AG09309 (cell line): Measurements from ENCODE around the gene GALNS.
"Not testable (repeated sequence)": the region's sequence is repeated elsewhere in the genome, so short reads cannot be mapped to it uniquely, and the experiment has no call there.

Experiments used
- DNase-seq: peaks from one replicate; pipeline ENCODE4 v3.0.0-alpha.2; 2010; ENCODE audit warnings: low read depth
- H3K4me3 ChIP-seq: 2 replicates; pipeline ENCODE4 v1.5.1; 2011; ENCODE audit warnings: mild to moderate bottlenecking, low read depth, low read length, moderate library complexity; ENCODE audit not compliant: control insufficient read depth
- TF ChIP-seq, protein P1 (sequence below): IDR thresholded peaks from 2 replicates; pipeline ENCODE4 v1.5.1; 2011; ENCODE audit warnings: mild to moderate bottlenecking, low read depth, low read length, inconsistent platforms; ENCODE audit not compliant: insufficient read depth, control insufficient read depth; ENCODE audit errors: missing control alignments

GALNS gene

GRCh38 chr16:88894681-88895300 lies 38.0 kb upstream of the GALNS start:
- TF ChIP-seq, protein P1, sequence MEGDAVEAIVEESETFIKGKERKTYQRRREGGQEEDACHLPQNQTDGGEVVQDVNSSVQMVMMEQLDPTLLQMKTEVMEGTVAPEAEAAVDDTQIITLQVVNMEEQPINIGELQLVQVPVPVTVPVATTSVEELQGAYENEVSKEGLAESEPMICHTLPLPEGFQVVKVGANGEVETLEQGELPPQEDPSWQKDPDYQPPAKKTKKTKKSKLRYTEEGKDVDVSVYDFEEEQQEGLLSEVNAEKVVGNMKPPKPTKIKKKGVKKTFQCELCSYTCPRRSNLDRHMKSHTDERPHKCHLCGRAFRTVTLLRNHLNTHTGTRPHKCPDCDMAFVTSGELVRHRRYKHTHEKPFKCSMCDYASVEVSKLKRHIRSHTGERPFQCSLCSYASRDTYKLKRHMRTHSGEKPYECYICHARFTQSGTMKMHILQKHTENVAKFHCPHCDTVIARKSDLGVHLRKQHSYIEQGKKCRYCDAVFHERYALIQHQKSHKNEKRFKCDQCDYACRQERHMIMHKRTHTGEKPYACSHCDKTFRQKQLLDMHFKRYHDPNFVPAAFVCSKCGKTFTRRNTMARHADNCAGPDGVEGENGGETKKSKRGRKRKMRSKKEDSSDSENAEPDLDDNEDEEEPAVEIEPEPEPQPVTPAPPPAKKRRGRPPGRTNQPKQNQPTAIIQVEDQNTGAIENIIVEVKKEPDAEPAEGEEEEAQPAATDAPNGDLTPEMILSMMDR, result no peak
- DNase-seq, result no peak
- H3K4me3 ChIP-seq, result no peak overlapping the region

GRCh38 chr16:88894266-88894665 lies 37.5 kb upstream of the GALNS start:
- not testable (repeated sequence) for H3K4me3 ChIP-seq, DNase-seq

DNA sequence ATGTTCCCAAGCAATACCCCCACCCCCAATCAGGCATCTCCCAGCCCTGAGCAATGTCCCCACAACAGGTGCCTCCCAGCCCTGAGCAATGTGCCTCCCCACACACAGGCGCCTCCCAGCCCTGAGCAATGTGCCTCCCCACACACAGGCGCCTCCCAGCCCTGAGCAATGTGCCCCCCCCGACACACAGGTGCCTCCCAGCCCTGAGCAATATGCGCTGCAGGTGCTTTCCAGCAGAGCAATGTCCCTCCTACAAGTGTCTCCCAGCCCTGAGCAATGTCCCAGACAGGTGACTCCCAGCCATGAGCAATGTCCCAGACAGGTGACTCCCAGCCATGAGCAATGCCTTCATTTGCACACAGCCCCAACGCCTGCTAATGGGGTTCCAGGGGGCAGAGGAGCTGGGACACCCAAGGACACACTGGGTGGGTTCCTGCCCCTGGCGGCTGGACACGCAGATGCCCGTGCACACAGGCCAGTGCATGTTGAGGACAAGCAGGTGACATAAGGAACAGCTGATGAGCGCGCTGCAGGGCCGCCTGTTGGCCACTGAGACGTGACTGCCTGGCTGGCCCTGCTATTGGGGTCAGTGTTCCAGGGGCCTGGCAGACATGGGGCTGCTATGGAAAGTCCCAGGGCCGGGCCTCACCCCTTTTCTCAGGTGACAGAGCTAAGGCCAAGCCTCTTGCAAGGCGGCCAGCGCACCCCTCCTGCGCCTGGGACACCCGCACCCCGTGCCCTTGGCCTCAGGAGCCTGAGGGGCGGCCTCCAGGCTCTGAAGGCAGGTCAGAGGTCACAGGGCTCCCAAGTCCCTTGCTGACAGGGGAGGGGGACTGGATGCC lies 36.6 kb upstream of the GALNS start:
- TF ChIP-seq, protein P1, result no peak
- no peak overlapping the region for H3K4me3 ChIP-seq

DNA sequence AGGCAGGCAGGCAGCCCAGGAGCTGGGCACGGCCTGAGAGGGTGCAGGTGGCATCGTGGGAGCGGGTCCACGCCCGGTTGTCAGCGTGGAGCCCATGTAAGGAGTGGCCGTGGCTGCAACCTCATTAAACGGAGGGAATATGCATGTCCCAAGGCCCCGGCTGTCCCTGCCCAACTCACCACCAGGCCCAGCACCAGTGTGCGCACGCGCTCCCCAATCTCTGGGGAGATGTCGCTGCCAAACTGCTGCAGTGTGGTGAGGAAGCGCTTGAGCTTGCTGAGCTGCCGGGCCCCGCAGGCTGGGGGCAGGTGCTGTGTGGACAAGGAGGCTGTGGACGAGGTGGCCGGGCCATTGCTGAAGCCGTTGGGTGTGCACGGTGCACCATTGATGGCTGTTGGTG lies 35.3 kb upstream of the GALNS start:
- TF ChIP-seq, protein P1, result no peak
- no peak overlapping the region for H3K4me3 ChIP-seq
- no peak for DNase-seq

More for the DNA sequence above, 36.6 kb upstream of the GALNS start:
- no peak for DNase-seq

DNA sequence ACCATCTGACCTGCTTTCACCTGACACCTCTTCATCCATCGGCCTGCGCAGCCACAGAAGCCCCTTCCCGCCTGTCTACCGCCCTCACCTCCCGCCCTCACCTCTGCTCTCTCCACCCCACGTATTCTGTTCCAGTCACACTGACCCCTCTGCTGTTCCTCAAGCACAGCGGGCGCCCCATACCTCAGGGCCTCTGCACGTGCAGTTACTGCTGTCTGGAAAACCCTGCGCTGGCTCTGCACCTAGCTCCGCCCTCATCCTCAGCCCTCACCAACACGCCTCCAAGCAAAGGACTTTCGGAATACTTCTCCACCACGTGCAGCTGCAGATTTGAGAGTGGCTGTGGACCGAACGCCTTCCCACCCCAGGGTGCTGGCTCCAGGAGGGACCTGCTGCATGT lies 34.3 kb upstream of the GALNS start:
- TF ChIP-seq, protein P1, result no peak
- no peak for DNase-seq
- H3K4me3 ChIP-seq, result no peak overlapping the region

GRCh38 chr16:88889702-88890352 lies 33.1 kb upstream of the GALNS start:
- not testable (repeated sequence) for DNase-seq, H3K4me3 ChIP-seq

DNA sequence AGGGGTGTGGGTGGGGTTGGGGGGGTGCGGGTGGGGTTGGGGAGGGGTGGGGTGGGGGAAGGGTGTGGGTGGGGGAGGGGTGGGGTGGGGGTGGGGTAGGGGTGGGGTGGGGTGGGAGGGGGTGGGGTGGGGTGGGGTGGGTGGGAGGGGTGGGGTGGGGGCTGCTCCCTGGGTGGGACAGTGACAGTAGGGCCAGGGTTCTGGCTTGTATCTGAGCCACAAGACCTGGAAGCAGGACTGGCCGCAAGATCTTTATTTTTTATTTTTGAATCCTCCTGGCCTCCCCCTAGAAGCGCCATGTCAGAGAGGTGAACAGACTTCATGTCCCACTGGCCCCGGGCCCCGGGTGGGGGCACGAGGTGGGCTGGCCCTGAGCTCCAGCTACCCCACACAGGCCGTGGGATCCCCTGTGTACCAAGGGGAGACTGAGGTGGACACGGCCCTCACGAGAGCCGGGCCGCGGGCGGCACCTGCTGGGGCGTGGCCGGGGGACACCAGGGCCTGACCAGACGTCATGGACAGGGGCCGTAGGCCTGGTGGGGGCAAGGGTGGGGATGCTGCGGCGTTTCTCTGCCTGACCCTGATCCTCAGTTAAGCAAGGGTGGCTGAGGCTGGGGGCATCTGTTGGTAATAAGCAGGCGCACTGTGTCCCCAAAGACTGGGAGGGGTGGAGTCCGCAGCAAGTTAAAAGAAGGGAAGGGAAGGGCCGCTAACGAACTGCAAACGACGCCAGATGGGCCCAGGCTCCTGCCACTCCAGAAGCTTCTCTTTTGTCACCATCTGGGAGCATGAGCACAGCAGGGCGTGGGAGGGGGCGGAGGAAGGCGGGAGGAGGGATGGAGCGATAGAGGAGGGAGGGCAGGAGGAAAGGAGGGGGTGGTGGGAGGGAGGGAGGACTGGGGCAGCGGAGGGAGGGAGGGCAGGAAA lies 32.0 kb upstream of the GALNS start:
- TF ChIP-seq, protein P1, result no peak
- no peak overlapping the region for H3K4me3 ChIP-seq
- no peak for DNase-seq
